ENCODE results near the gene AVPR2. TPM values are rescaled to one million over a fixed set of nuclear protein-coding genes. Genes with fewer than 3 reads are reported as not detected.
A peak's percentile ranks its signal among the peaks of the same experiment; 100 is the strongest.

The AVPR2 gene
- total and polyA plus RNA-seq, 10 of the 15 experiments (the other 5 are each of a cell fraction or from before 2014, with no cell fraction given), result 0.12 to 0.37 TPM; not detected in 8

DNA sequence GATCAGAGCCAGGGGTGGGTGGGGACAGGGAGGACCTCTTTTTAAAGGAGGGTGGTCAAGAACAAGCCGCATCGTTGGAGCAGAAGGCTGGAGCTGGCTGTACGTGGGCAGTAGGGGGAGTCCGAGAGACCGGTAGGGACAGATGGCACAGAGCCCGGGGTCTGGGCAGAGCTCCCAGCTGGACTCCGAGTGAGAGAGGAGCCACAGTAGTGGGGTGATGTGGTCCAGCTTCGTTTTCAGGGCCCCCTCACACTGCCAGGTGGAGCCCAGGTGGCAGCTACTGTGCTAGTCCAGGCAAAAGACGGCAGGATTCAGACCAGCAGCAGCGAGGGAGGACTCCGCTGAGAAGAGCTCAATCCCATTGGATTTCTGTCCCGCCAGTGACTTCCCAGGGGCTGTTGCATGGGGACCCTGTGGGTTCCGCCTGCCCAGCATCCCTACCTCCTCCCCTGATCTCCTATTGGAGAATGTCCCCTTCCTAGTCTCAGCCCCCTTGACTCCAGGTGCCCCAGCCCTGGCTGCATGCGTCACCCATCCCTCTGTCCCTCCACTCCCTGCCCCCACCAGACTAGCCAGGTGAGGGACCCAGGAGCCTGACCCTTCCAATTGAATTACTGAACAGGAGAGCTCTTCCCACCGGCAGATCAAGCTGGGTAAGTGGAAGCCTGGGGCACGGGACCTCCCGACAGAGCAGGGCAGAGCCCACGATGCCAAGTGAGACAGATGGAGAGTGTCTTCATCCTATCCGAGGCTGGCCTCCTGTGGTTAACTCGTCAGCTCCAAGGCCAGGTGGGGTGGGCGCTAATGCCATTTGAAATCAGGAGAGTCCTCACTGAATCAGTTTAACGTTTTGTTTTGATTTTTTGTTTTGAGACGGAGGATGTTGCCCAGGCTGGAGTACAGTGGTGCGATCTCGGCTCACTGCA lies 18.7 kb downstream of the AVPR2 start (continued):
- TF ChIP-seq, protein P1, sequence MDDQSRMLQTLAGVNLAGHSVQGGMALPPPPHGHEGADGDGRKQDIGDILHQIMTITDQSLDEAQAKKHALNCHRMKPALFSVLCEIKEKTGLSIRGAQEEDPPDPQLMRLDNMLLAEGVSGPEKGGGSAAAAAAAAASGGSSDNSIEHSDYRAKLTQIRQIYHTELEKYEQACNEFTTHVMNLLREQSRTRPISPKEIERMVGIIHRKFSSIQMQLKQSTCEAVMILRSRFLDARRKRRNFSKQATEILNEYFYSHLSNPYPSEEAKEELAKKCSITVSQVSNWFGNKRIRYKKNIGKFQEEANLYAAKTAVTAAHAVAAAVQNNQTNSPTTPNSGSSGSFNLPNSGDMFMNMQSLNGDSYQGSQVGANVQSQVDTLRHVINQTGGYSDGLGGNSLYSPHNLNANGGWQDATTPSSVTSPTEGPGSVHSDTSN (IDR thresholded peaks at IDR 0.05; ENCODE audit: insufficient replicate concordance, low read depth, low read length), result no peak
- TF ChIP-seq ESRRA (IDR thresholded peaks at IDR 0.05; ENCODE audit: low read length) (no peak), ETV6 (conservative IDR thresholded peaks at IDR 0.05 in 1 of 2, IDR thresholded peaks at IDR 0.05 in 1 of 2; ENCODE audit: borderline replicate concordance in 1 of 2, low read depth in 1 of 2) (no peak)

DNA sequence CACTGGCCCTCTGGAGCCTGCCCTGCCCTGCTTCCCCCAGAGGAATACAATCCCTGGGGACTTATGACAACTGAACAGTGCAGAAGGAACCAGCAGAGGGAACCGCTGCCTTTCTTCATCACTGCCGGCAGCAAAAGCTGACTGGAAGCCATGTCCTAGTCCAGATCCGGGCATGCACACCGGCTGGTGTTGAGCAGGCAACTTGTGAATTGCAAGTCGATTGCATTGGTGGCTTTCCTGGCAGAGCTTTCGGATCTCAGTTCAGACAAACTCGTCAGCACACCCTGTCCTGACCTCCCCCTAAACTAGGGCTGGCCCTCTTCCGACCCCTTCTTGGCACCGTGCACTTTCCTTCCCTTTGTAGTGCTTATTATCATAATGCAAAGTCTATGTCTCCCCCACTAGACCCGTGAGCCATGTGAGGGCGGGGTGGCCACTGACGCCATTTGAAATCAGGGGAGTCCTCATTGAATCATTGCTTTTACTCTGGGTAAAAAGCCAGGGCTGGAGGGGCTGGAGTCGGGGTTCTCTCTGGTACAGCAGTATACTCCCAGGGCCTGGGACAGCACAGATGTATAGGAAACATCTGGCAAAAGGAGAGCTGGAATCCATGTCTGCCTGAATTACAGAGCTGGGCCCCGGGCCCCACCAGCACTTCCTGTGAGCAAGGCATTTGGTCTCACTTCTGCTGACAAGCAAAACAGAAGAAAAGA lies 19.8 kb downstream of the AVPR2 start:
- H3K4me3 ChIP-seq, result peak overlapping the region; percentile 74
- 0 out of 3 replicates have a peak, but pooled peaks have one; percentile 1 for ATAC-seq
- POLR2A ChIA-PET, result interaction anchor here (0.9 to 5.8 kb wide), 6 partner anchors 10 to 96 kb away, joined by 3 to 68 read pairs (median 5); partner anchors contain the start of genes HCFC1, IRAK1, NAA10 and RENBP
- no peak overlapping the region; the same call in 1 of the 2 replicates for H2AFZ ChIP-seq (ENCODE audit: control insufficient read depth, low read depth, low read length)
- RAD21 ChIA-PET (ENCODE audit: unreplicated experiment), result interaction anchor here (1.0 to 6.2 kb wide), 11 partner anchors 10 to 130 kb away, joined by 3 to 59 read pairs (median 5); partner anchors contain the start of genes HCFC1, IDH3G, NAA10 and RENBP
- H3K9me3 ChIP-seq (replicated peaks; ENCODE audit: control insufficient read depth, insufficient read depth, low read length), result no peaks in the 10 kb centered on the region; the same call in 2 of the 3 replicates
- peaks cover 38% of the 10 kb centered on the region for H3K79me2 ChIP-seq (ENCODE audit: control insufficient read depth, insufficient read depth, low read length)
- SMC1A ChIA-PET (ENCODE audit: uncharacterized antibody, unreplicated experiment), result interaction anchor here (0.7 to 5.5 kb wide), 6 partner anchors 11 to 44 kb away, joined by 3 to 61 read pairs (median 4); partner anchors contain the start of gene NAA10
- peaks cover 9% of the 10 kb centered on the region; the same call in 1 of the 2 replicates for H3K4me1 ChIP-seq (ENCODE audit: control insufficient read depth, insufficient read depth, low read length)
- H3K4me2 ChIP-seq (ENCODE audit: control insufficient read depth, insufficient read depth), result peak overlapping the region; percentile 93
- in situ Hi-C loops (cut with MboI), result loop anchor here (10.0 kb wide), 1 partner anchor 60 kb away; no protein-coding TSS in a partner anchor
- no TSS peak for BruUV-seq (replicated peaks)
- peak overlapping the region; percentile 98 for H3K27ac ChIP-seq (ENCODE audit: control insufficient read depth, insufficient read depth)
- intact Hi-C loops (cut with micrococcal nuclease; ENCODE audit: unreplicated experiment), result loop anchor here (1.0 kb wide), 1 partner anchor 23 kb away; no protein-coding TSS in a partner anchor
- H3K36me3 ChIP-seq (ENCODE audit: control insufficient read depth in 2 of 2, insufficient read depth in 2 of 2, low read length in 1 of 2), result no peaks in the 10 kb centered on the region
- H3K9ac ChIP-seq (ENCODE audit: control insufficient read depth, insufficient read depth, low read length), result peak overlapping the region; percentile 97
- CTCF ChIA-PET, result interaction anchor here (1.2 to 8.7 kb wide), 14 partner anchors 10 to 162 kb away, joined by 3 to 172 read pairs (median 4); partner anchors contain the start of genes IDH3G, NAA10, RENBP and SSR4
- no peak for FAIRE-seq
- no peaks in the 10 kb centered on the region for H3K27me3 ChIP-seq (replicated peaks in 1 of 2; ENCODE audit: control insufficient read depth in 2 of 2, insufficient read depth in 2 of 2, low read length in 1 of 2)
- no peaks in the 10 kb centered on the region for H4K20me1 ChIP-seq (ENCODE audit: control insufficient read depth, insufficient read depth)
- 25% methylated on average over 14 of the region's 14 CpGs for WGBS (ENCODE audit: insufficient coverage, insufficient replicate concordance, low lambda C conversion rate, missing lambda C conversion rate)
- DNase-seq (ENCODE audit: low read depth, low spot score), result no peak
- TF ChIP-seq ZNF274 (IDR thresholded peaks at IDR 0.05; ENCODE audit: insufficient read depth, insufficient read length) (no peak), YY1 (IDR thresholded peaks at IDR 0.05; ENCODE audit: low read depth, low read length) (peak; percentile 27; the same call in 1 of the 2 replicates), MTA2 (IDR thresholded peaks at IDR 0.05; ENCODE audit: low read depth) (no peak), SMC3 (IDR thresholded peaks at IDR 0.05; ENCODE audit: borderline replicate concordance, low read length) (peak; percentile 20; the same call in 1 of the 2 replicates), BCL11A (IDR thresholded peaks at IDR 0.05; ENCODE audit: low read depth, low read length) (no peak), ZNF622 (IDR thresholded peaks at IDR 0.05) (no peak), SPI1 (IDR thresholded peaks at IDR 0.05; ENCODE audit: borderline replicate concordance, insufficient read depth, low read depth, low read length) (peak; percentile 29; the same call in 1 of the 2 replicates), TARDBP (IDR thresholded peaks at IDR 0.05; ENCODE audit: borderline replicate concordance) (no peak), ZSCAN29 (IDR thresholded peaks at IDR 0.05) (no peak), POLR2AphosphoS5 (IDR thresholded peaks at IDR 0.05; ENCODE audit: low read length) (no peak), YBX1 (IDR thresholded peaks at IDR 0.05) (no peak)
- TF ChIP-seq, protein P2, sequence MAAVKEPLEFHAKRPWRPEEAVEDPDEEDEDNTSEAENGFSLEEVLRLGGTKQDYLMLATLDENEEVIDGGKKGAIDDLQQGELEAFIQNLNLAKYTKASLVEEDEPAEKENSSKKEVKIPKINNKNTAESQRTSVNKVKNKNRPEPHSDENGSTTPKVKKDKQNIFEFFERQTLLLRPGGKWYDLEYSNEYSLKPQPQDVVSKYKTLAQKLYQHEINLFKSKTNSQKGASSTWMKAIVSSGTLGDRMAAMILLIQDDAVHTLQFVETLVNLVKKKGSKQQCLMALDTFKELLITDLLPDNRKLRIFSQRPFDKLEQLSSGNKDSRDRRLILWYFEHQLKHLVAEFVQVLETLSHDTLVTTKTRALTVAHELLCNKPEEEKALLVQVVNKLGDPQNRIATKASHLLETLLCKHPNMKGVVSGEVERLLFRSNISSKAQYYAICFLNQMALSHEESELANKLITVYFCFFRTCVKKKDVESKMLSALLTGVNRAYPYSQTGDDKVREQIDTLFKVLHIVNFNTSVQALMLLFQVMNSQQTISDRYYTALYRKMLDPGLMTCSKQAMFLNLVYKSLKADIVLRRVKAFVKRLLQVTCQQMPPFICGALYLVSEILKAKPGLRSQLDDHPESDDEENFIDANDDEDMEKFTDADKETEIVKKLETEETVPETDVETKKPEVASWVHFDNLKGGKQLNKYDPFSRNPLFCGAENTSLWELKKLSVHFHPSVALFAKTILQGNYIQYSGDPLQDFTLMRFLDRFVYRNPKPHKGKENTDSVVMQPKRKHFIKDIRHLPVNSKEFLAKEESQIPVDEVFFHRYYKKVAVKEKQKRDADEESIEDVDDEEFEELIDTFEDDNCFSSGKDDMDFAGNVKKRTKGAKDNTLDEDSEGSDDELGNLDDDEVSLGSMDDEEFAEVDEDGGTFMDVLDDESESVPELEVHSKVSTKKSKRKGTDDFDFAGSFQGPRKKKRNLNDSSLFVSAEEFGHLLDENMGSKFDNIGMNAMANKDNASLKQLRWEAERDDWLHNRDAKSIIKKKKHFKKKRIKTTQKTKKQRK (IDR thresholded peaks at IDR 0.05; ENCODE audit: low read depth, low read length), result no peak
